ENCODE results near the gene ZFP92.

DNA sequence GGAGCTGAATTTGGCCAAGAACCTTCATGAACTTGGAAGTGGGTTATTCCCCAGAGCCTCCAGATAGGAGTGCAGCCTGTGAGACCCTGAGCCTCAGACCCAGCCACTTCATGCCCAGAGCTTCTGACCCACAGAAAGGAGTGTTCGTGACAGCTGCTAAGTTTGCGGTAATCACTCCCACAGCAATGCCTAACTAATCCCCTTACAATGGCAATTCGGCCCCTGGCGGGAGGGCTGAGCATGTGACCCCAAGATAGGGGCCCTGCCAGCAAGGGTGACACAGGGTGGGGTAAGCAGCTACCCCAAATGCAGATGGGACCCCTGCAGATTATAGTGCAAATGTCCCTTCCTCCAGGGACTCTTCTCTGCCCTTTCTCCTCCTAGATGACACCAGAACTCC lies 32.7 kb upstream of the ZFP92 start:
- TF ChIP-seq, protein P1, sequence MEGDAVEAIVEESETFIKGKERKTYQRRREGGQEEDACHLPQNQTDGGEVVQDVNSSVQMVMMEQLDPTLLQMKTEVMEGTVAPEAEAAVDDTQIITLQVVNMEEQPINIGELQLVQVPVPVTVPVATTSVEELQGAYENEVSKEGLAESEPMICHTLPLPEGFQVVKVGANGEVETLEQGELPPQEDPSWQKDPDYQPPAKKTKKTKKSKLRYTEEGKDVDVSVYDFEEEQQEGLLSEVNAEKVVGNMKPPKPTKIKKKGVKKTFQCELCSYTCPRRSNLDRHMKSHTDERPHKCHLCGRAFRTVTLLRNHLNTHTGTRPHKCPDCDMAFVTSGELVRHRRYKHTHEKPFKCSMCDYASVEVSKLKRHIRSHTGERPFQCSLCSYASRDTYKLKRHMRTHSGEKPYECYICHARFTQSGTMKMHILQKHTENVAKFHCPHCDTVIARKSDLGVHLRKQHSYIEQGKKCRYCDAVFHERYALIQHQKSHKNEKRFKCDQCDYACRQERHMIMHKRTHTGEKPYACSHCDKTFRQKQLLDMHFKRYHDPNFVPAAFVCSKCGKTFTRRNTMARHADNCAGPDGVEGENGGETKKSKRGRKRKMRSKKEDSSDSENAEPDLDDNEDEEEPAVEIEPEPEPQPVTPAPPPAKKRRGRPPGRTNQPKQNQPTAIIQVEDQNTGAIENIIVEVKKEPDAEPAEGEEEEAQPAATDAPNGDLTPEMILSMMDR (IDR thresholded peaks at IDR 0.05; ENCODE audit: insufficient read depth, low read length, poor library complexity, severe bottlenecking) = no peak
- no peak for TF ChIP-seq EZH2phosphoT487 (conservative IDR thresholded peaks at IDR 0.05; ENCODE audit: low read length)

Measured in SU-DHL-6 (cell line).